Heart left ventricle (tissue), 16 donors: ENCODE measurements around the gene RHPN2. TPM values are rescaled to one million over a fixed set of nuclear protein-coding genes. Genes with fewer than 3 reads are reported as not detected.
"Not testable (repeated sequence)": the region's sequence is repeated elsewhere in the genome, so short reads cannot be mapped to it uniquely, and the experiment has no call there.

Source experiments
- ATAC-seq, 4 donors: fragments of 200-7000 bp; cut with Tn5 transposase; one replicate each; pipeline ENCODE4 v1.9.1; 2020 to 2022; ENCODE audit warnings: moderate library complexity in 4 of 4, mild to moderate bottlenecking in 3 of 4, moderate number of reproducible peaks in 1 of 4
- DNase-seq, 5 donors: peaks; one replicate each; pipeline ENCODE4 v3.0.0-alpha.2; 2020
- H3K27ac ChIP-seq, 12 donors: fragments of 200-600 bp; sonication (generic) in 4 of 12; one replicate each; pipeline versions ENCODE4 v1.5.0 to v1.8.0; 2016 to 2022; ENCODE audit warnings: mild to moderate bottlenecking in 2 of 12
- H3K27me3 ChIP-seq, 9 donors: fragments of 200-600 bp; sonication (generic) in 2 of 9; one replicate each; pipeline versions ENCODE4 v1.5.1 to v1.8.0; 2016 to 2022; ENCODE audit warnings: mild to moderate bottlenecking in 3 of 9
- H3K36me3 ChIP-seq, 9 donors: fragments of 200-600 bp; sonication (generic) in 2 of 9; one replicate each; pipeline versions ENCODE4 v1.5.0 to v1.8.0; 2018 to 2022; ENCODE audit warnings: mild to moderate bottlenecking in 2 of 9
- H3K4me1 ChIP-seq, 12 donors: fragments of 200-600 bp; sonication (generic) in 4 of 12; one replicate each; pipeline versions ENCODE4 v1.5.0 to v1.8.0; 2016 to 2022; ENCODE audit warnings: mild to moderate bottlenecking in 3 of 12
- H3K4me3 ChIP-seq, 12 donors: fragments of 200-600 bp; sonication (generic) in 4 of 12; one replicate each; pipeline versions ENCODE4 v1.5.0 to v1.8.0; 2017 to 2022; ENCODE audit warnings: mild to moderate bottlenecking in 9 of 12, moderate library complexity in 4 of 12
- H3K9me3 ChIP-seq, 12 donors: fragments of 200-600 bp; sonication (generic) in 4 of 12; one replicate each; pipeline versions ENCODE4 v1.5.0 to v1.8.0; 2016 to 2022; ENCODE audit warnings: mild to moderate bottlenecking in 1 of 12
- POLR2A ChIP-seq, 2 donors: fragments of 450-650 bp; IDR thresholded peaks; one replicate each; pipeline ENCODE4 v1.6.1; 2017; ENCODE audit warnings: antibody characterized with exemption in 2 of 2, mild to moderate bottlenecking in 2 of 2, moderate library complexity in 2 of 2
- WGBS, 4 donors: extraction: QIAGEN DNeasy Blood & Tissue Kit in 2 of 4; methylation state at CpG; one replicate each; pipeline versions ENCODE4 v1.1.5 to v1.1.7; 2013 to 2018; 5-methylcytosine and 5-hydroxymethylcytosine counted together
- intact Hi-C, 10 donors: fragments of 100-400 bp; cut with DNase I; formaldehyde crosslinking; loops; one replicate each; pipeline versions ENCODE4 v1.11.1 to v1.14.2; 2022
- polyA plus RNA-seq, 2 donors: library from polyadenylated mRNA; stranded (reverse); fragments of 200-250 nt; gene quantifications; one replicate each; pipeline ENCODE4 v1.2.3, GENCODE V29; 2013
- total RNA-seq, 9 donors: library from RNA; depleted of rRNA in 2 of 9; stranded (reverse); fragments of >200 nt in 2 of 9; fragmentation: NEBNext Ultra II Directional in 3 of 9; extraction: Animal tissue kit (Norgen Biotek cat#: 25700) in 3 of 9; gene quantifications; one replicate each; pipeline versions ENCODE4 v1.1.0 to v1.2.4, GENCODE V29; 2016 to 2023
- TF ChIP-seq, protein P1 (sequence below), 12 donors: fragments of 200-600 bp; sonication (generic) in 4 of 12; IDR thresholded peaks; one replicate each; pipeline versions ENCODE4 v1.5.0 to v1.8.0; 2018 to 2022; ENCODE audit warnings: antibody characterized with exemption in 12 of 12, mild to moderate bottlenecking in 5 of 12
- donor health status: ischemic (EF 13 %, LVEDD 7.1; RV severe dilation, severe dysfunction).
- donor health status: healthy with polysubstance abuse.
- donor health status: DM: no; HTN: yes; CAD: no.
- donor health status: DM: no; HTN: no; CAD: no.
- donor health status: ischemic (EF 25% LVEDD 6.9; RV normal size, moderate dysfunction).
- donor health status: ischemic (EF 25% LVEDD 5.7; RV mildly dilated, moderate dysfunction).
- donor health status: healthy.
- donor health status: DM: yes; HTN: yes; CAD: no.
- donor health status: ischemic (EF 35%, LVEDD 5.7; RV mildly dilated, moderate dysfunction).
- donor health status: nonischemic (EF 11% LVEDD 7.7; RV severe dilation, severe dysfunction).
- donor health status: DM: yes; HTN: yes; CAD: no.
- donor health status: PGD.
- donor health status: ischemic (EF 29% LVEDD 5.4; RV normal size, mild dysfunction).
- donor health status: nonischemic (EF 23%, LVEDD 6.1; RV moderate dilation, normal function).

Gene RHPN2
- total and polyA plus RNA-seq, 11 donors: 0.35 to 3.7 (median 1.9) TPM

DNA sequence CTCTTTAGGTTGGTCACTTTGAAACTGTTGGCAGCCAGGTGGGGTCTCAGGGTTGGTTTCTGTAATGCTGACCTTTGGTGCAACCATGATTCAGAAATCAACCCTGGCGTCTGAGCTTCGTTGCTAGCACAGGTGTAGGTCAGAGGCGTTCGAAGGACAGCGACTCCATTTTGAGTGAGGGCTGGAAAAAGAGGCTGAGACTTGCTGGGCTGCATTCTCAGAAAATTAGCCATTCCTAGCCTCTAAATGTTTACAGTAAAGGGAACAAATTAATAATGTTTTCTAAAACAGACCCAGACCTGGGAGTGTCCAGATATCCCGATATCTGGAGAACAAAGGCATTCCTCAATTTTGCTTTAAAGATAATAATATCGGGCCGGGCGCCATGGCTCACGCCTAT is 29.2 kb downstream of the RHPN2 start:
- H3K9me3 ChIP-seq: no peaks in the 10 kb centered on the region
- WGBS, 4 donors: 92 to 96% (median 95%) methylated on average over 10 of the region's 10 CpGs
- no peak for ATAC-seq
- intact Hi-C loops: no loop called here
- H3K4me3 ChIP-seq: no peak overlapping the region
- no peaks in the 10 kb centered on the region for H3K36me3 ChIP-seq
- no peak for TF ChIP-seq POLR2A (IDR thresholded peaks at IDR 0.05)
- TF ChIP-seq, protein P1, sequence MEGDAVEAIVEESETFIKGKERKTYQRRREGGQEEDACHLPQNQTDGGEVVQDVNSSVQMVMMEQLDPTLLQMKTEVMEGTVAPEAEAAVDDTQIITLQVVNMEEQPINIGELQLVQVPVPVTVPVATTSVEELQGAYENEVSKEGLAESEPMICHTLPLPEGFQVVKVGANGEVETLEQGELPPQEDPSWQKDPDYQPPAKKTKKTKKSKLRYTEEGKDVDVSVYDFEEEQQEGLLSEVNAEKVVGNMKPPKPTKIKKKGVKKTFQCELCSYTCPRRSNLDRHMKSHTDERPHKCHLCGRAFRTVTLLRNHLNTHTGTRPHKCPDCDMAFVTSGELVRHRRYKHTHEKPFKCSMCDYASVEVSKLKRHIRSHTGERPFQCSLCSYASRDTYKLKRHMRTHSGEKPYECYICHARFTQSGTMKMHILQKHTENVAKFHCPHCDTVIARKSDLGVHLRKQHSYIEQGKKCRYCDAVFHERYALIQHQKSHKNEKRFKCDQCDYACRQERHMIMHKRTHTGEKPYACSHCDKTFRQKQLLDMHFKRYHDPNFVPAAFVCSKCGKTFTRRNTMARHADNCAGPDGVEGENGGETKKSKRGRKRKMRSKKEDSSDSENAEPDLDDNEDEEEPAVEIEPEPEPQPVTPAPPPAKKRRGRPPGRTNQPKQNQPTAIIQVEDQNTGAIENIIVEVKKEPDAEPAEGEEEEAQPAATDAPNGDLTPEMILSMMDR (IDR thresholded peaks at IDR 0.05): no peak
- DNase-seq: no peak
- H3K27me3 ChIP-seq: no peaks in the 10 kb centered on the region
- no peak overlapping the region for H3K27ac ChIP-seq
- H3K4me1 ChIP-seq: no peaks in the 10 kb centered on the region

DNA sequence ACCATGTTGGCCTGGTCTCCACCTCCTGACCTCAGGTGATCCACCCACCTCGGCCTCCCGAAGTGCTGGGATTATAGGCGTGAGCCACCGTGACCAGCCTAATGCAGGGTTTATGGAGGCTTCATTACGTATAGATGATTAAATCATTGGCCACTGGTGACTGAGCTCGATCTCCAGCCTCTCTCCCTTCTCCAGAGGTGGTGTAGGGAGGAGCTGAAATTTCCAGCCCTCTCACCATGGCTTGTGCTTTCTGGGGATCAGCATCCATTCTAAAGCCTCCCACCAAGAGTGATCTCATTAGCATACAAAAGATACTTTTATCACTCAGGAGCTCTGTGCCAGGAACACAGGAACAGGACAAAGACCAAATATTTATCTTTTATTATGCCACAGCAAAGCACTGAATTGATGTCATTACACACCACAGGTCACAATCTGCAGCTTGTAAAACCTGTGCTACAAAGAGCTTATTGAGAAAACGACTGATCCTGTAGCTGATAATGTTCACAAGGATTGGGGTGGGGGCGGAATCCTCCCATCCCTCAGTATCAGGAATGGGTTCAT is 32.4 kb downstream of the RHPN2 start:
- no peak for ATAC-seq
- no peak for DNase-seq

DNA sequence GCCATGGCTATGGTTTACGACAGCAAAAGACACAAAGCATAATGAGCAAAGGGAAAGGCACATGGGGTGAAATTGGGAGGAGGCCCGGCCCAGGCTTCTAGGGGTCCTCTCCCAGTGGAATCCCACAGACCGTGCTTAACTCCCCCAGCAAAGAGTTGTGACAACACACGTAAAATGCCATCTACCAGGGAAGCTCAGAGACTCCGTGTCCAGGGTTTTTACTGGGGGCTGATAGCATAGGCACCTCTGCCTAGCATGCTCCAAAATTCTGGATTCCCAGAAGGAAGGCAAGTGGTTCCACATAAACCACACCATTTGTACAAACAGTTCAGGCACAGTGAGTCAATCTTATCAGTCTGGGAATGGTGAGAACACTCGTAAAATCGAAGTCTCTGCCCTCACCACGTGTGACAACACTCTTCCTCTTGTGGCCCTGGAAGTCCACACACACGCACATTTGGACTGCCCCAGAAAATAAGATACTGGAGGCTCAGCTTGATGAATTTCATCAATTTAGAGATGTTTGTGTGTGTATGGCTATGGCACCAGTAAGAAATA is 34.9 kb downstream of the RHPN2 start:
- no peaks in the 10 kb centered on the region for H3K4me1 ChIP-seq
- no peak overlapping the region for H3K4me3 ChIP-seq
- DNase-seq: no peak
- 92 to 96% (median 93%) methylated on average over 8 to 9 of the region's 9 CpGs for WGBS, 4 donors
- H3K9me3 ChIP-seq: peaks cover 0 to 18% (median 0%) of the 10 kb centered on the region in 12 donors
- intact Hi-C loops: no loop called here
- H3K27ac ChIP-seq: no peak overlapping the region
- TF ChIP-seq, protein P1 (IDR thresholded peaks at IDR 0.05): no peak
- no peak for TF ChIP-seq POLR2A (IDR thresholded peaks at IDR 0.05)
- no peaks in the 10 kb centered on the region for H3K36me3 ChIP-seq
- no peaks in the 10 kb centered on the region for H3K27me3 ChIP-seq
- ATAC-seq: no peak

More for the DNA sequence above, 32.4 kb downstream of the RHPN2 start:
- no peaks in the 10 kb centered on the region for H3K27me3 ChIP-seq
- H3K4me3 ChIP-seq: no peak overlapping the region
- peaks cover 0 to 16% (median 0%) of the 10 kb centered on the region in 12 donors for H3K9me3 ChIP-seq
- intact Hi-C loops: no loop called here
- no peaks in the 10 kb centered on the region for H3K36me3 ChIP-seq
- TF ChIP-seq, protein P1 (IDR thresholded peaks at IDR 0.05): no peak
- TF ChIP-seq POLR2A (IDR thresholded peaks at IDR 0.05): no peak
- no peaks in the 10 kb centered on the region for H3K4me1 ChIP-seq
- WGBS, 4 donors: 77 to 84% (median 82%) methylated on average over 8 of the region's 8 CpGs
- H3K27ac ChIP-seq: no peak overlapping the region

DNA sequence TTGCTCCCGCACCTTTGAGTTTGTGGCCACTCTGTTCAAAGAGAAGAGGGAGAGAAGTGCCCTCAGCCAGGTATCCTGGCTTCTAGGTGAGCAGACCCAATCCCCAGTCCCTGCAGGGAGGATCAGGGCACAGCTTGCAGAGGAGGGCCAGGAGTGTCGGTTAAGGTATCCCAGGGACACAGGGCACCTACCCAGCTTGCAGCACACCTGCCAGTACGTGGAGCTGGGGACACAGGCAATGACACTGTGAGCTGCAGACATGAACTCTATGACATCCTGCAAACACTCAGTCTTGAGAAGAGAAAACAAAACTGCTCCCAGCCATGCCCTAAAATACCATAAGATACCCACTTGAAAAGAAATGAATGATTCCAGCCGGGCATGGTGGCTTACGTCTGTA is 38.1 kb downstream of the RHPN2 start:
- DNase-seq, ATAC-seq, H3K4me1 ChIP-seq, H3K27me3 ChIP-seq, H3K36me3 ChIP-seq, H3K4me3 ChIP-seq, intact Hi-C loops, H3K27ac ChIP-seq: not testable (repeated sequence)
- 71 to 93% (median 90%) methylated on average over 5 of the region's 5 CpGs for WGBS, 4 donors
- peaks cover 0 to 18% (median 0%) of the 10 kb centered on the region in 12 donors for H3K9me3 ChIP-seq

DNA sequence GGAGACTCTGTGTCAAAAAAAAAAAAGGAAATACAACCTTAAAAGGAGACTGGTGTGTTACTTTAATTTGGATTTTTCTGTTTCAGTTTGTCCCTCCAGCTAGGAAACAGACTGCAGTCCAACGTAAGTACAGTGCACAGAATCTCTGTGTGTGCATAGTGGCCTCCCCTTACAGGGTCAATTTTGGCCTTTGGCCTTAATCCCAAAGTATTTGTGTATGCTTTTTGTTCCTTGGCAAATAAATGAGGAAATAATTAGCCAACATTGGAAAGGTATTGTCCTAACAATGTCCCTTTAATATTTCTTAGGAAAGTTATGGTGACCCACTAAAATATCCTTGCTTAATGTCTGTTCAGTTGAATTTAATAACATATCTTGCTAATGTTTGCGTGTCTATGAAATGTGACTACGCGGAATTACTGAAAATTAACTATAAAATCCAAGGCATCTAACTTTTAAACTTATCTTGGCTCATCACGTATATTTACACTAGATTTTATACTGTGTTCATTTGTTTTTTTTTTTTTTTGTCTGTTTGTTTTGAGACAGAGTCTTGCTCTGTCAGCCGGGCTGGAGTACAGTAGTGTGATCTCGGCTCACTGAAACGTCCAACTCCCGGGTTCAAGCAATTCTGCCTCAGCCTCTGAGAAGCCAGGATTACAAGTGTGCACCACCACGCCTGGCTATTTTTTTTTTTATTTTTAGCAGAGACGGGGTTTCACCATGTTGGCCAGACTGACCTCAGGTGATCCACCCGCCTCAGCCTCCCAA is 39.0 kb downstream of the RHPN2 start:
- H3K4me1 ChIP-seq, intact Hi-C loops, H3K36me3 ChIP-seq, H3K4me3 ChIP-seq, H3K27ac ChIP-seq, H3K27me3 ChIP-seq, DNase-seq, ATAC-seq: not testable (repeated sequence)
- WGBS, 4 donors: 90 to 92% (median 91%) methylated on average over 12 of the region's 12 CpGs
- H3K9me3 ChIP-seq: peaks cover 0 to 18% (median 0%) of the 10 kb centered on the region in 12 donors
